ENCODE measurements around the gene PPP1R10.

GRCh38 chr6:30643656-30644055, 26.6 kb upstream of the PPP1R10 start:
- TF ChIP-seq CTCF (IDR thresholded peaks at IDR 0.05) = no peak
- TF ChIP-seq POLR2A (IDR thresholded peaks at IDR 0.05) = no peak

All from heart left ventricle (tissue), 13 donors.